DOHH2 (cell line): Measurements from ENCODE around the gene AGBL1.

ENCODE experiments used
- H3F3A ChIP-seq: fragments of 200-600 bp; sonication (generic), shearing (Covaris generic); 2 replicates; pipeline ENCODE4 v1.6.0; 2016; ENCODE audit warnings: antibody characterized with exemption, mild to moderate bottlenecking; ENCODE audit not compliant: control insufficient read depth, insufficient read depth
- H3K27ac ChIP-seq: fragments of 200-600 bp; sonication (generic); 2 replicates; pipeline ENCODE4 v1.5.1; 2014; ENCODE audit warnings: low read depth, mild to moderate bottlenecking, low read length, moderate library complexity
- H3K27me3 ChIP-seq: fragments of 200-600 bp; sonication (generic); 2 replicates; pipeline ENCODE4 v1.6.1; 2014; ENCODE audit warnings: mild to moderate bottlenecking, low read length, mixed read lengths; ENCODE audit not compliant: control insufficient read depth
- H3K36me3 ChIP-seq: fragments of 200-600 bp; sonication (generic); 2 replicates; pipeline ENCODE4 v1.6.1; 2014; ENCODE audit warnings: mild to moderate bottlenecking, low read length, moderate library complexity, mixed read lengths; ENCODE audit not compliant: control insufficient read depth
- H3K4me1 ChIP-seq: fragments of 200-600 bp; sonication (generic); 2 replicates; pipeline ENCODE4 v1.6.1; 2014; ENCODE audit warnings: mild to moderate bottlenecking, low read length, mixed read lengths; ENCODE audit not compliant: control insufficient read depth
- H3K4me2 ChIP-seq: fragments of 200-600 bp; sonication (generic); 2 replicates; pipeline ENCODE4 v1.6.0; 2014; ENCODE audit warnings: mild to moderate bottlenecking, low read length, moderate library complexity
- H3K4me3 ChIP-seq: fragments of 200-600 bp; sonication (generic); 2 replicates; pipeline ENCODE4 v1.5.1; 2014; ENCODE audit warnings: mild to moderate bottlenecking, low read length, mixed read lengths
- H3K79me2 ChIP-seq: fragments of 200-600 bp; sonication (generic); 2 replicates; pipeline ENCODE4 v1.6.1; 2014; ENCODE audit warnings: mild to moderate bottlenecking, low read length, mixed read lengths; ENCODE audit not compliant: control insufficient read depth
- H3K9me2 ChIP-seq: fragments of 200-600 bp; sonication (generic); replicated peaks from 2 replicates; pipeline ENCODE4 v1.6.1; 2014; ENCODE audit warnings: mild to moderate bottlenecking, low read length, mixed read lengths; ENCODE audit not compliant: control insufficient read depth
- H3K9me3 ChIP-seq: fragments of 200-600 bp; sonication (generic); 2 replicates; pipeline ENCODE4 v1.6.1; 2014; ENCODE audit warnings: antibody characterized with exemption, low read length, mixed read lengths; ENCODE audit not compliant: control insufficient read depth, insufficient read depth
- H4K20me1 ChIP-seq: fragments of 200-600 bp; sonication (generic); 2 replicates; pipeline ENCODE4 v1.6.0; 2014; ENCODE audit warnings: low read depth, mild to moderate bottlenecking, antibody characterized with exemption, low read length, moderate library complexity; ENCODE audit not compliant: control insufficient read depth, insufficient read depth
- CTCF ChIP-seq: fragments of 200-600 bp; sonication (generic); IDR thresholded peaks from one replicate; pipeline ENCODE4 v1.5.1; 2014; ENCODE audit warnings: antibody characterized with exemption, mild to moderate bottlenecking, low read depth, low read length; ENCODE audit not compliant: poor library complexity, severe bottlenecking
- EZH2phosphoT487 ChIP-seq: fragments of 200-600 bp; sonication (generic); IDR thresholded peaks from 2 replicates; pipeline ENCODE4 v1.6.1; 2017; ENCODE audit warnings: borderline replicate concordance, mild to moderate bottlenecking, antibody characterized with exemption, low read length, moderate library complexity, mixed read lengths

AGBL1 gene

GRCh38 chr15:86829245-86829644 lies 749.6 kb downstream of the AGBL1 start:
- TF ChIP-seq EZH2phosphoT487 (no peak), CTCF (no peak)
- H3F3A ChIP-seq, result no peaks in the 10 kb centered on the region
- no peak overlapping the region for H3K4me3 ChIP-seq
- no peaks in the 10 kb centered on the region for H3K27me3 ChIP-seq
- H3K4me2 ChIP-seq, result no peak overlapping the region
- no peaks in the 10 kb centered on the region for H3K36me3 ChIP-seq
- no peaks in the 10 kb centered on the region for H3K9me2 ChIP-seq
- no peaks in the 10 kb centered on the region for H4K20me1 ChIP-seq
- no peaks in the 10 kb centered on the region for H3K4me1 ChIP-seq
- no peaks in the 10 kb centered on the region for H3K79me2 ChIP-seq
- no peaks in the 10 kb centered on the region for H3K9me3 ChIP-seq
- H3K27ac ChIP-seq, result no peak overlapping the region

GRCh38 chr15:86830304-86830703 lies 750.6 kb downstream of the AGBL1 start:
- Histone ChIP-seq H3K9me3 (no peaks in the 10 kb centered on the region), H3K27me3 (no peaks in the 10 kb centered on the region), H3F3A (no peaks in the 10 kb centered on the region), H3K4me3 (no peak overlapping the region), H3K36me3 (no peaks in the 10 kb centered on the region), H3K4me2 (no peak overlapping the region), H3K4me1 (no peaks in the 10 kb centered on the region), H3K9me2 (no peaks in the 10 kb centered on the region), H3K27ac (no peak overlapping the region), H3K79me2 (no peaks in the 10 kb centered on the region), H4K20me1 (no peaks in the 10 kb centered on the region)
- no peak for TF ChIP-seq EZH2phosphoT487
- no peak for TF ChIP-seq CTCF

GRCh38 chr15:86833595-86833994 lies 753.9 kb downstream of the AGBL1 start:
- Histone ChIP-seq H3K36me3 (no peaks in the 10 kb centered on the region), H4K20me1 (no peaks in the 10 kb centered on the region), H3K79me2 (no peaks in the 10 kb centered on the region), H3K4me1 (no peaks in the 10 kb centered on the region), H3K27ac (no peak overlapping the region), H3K4me3 (no peak overlapping the region), H3K4me2 (no peak overlapping the region), H3K27me3 (no peaks in the 10 kb centered on the region), H3K9me2 (no peaks in the 10 kb centered on the region), H3K9me3 (no peaks in the 10 kb centered on the region), H3F3A (no peaks in the 10 kb centered on the region)
- TF ChIP-seq EZH2phosphoT487, result no peak
- no peak for TF ChIP-seq CTCF
